PC-3 (cell line): ENCODE data around the gene MRPL11. TPM values are rescaled to one million over a fixed set of nuclear protein-coding genes. Genes with fewer than 3 reads are reported as not detected.

Experiments used
- ATAC-seq: fragments of 200-7000 bp; cut with Tn5 transposase; 2 replicates; pipeline ENCODE4 v1.9.1; 2020; ENCODE audit warnings: mild to moderate bottlenecking, moderate library complexity
- BruUV-seq: library from RNA; stranded (reverse); fragments of 400-500 nt; replicated peaks from 2 replicates; lab custom pipeline; 2021; lab: Mats Ljungman, UMichigan
- CTCF ChIA-PET: fragments of 300-600 bp; sonication (Branson Sonifier 250); formaldehyde crosslinking; loops from one replicate; lab custom pipeline; 2022; ENCODE audit warnings: antibody characterized with exemption; lab: Charles Lee
- POLR2A ChIA-PET: fragments of 300-600 bp; sonication (Branson Sonifier 250); formaldehyde crosslinking; loops from one replicate; lab custom pipeline; 2022; ENCODE audit warnings: antibody characterized with exemption; ENCODE audit not compliant: unreplicated experiment; lab: Charles Lee
- DNase-seq: peaks from one replicate; pipeline ENCODE4 v3.0.0-alpha.2; 2015
- H2AFZ ChIP-seq: fragments of 300-600 bp; sonication (generic); 2 replicates; pipeline ENCODE4 v1.6.0; 2016; ENCODE audit warnings: antibody characterized with exemption, low read length
- H3F3A ChIP-seq: fragments of 300-600 bp; sonication (generic); one replicate; pipeline ENCODE4 v1.6.0; 2017; ENCODE audit warnings: antibody characterized with exemption, low read length, control low read depth, mild to moderate bottlenecking; ENCODE audit not compliant: unreplicated experiment
- H3K27ac ChIP-seq: fragments of 300-600 bp; sonication (generic); 2 replicates; pipeline ENCODE4 v1.5.1; 2016; ENCODE audit warnings: mild to moderate bottlenecking, low read length
- H3K27me3 ChIP-seq: fragments of 300-600 bp; sonication (generic); 2 replicates; pipeline ENCODE4 v1.6.1; 2016; ENCODE audit warnings: low read length, mixed read lengths
- H3K36me3 ChIP-seq: fragments of 300-600 bp; sonication (generic); 2 replicates; pipeline ENCODE4 v1.6.1; 2016; ENCODE audit warnings: low read depth, mixed run types, low read length, mixed read lengths
- H3K4me1 ChIP-seq: fragments of 300-600 bp; sonication (generic); 2 replicates; pipeline ENCODE4 v1.5.1; 2016; ENCODE audit warnings: low read length; ENCODE audit not compliant: insufficient read depth
- H3K4me2 ChIP-seq: fragments of 300-600 bp; sonication (generic); 2 replicates; pipeline ENCODE4 v1.6.0; 2016; ENCODE audit warnings: low read length
- H3K4me3 ChIP-seq: fragments of 300-600 bp; sonication (generic); 2 replicates; pipeline ENCODE4 v1.5.1; 2016; ENCODE audit warnings: mild to moderate bottlenecking, low read length, mixed read lengths
- H3K79me2 ChIP-seq: fragments of 300-600 bp; sonication (generic); 2 replicates; pipeline ENCODE4 v1.6.1; 2017; ENCODE audit warnings: low read length, mixed read lengths
- H3K9ac ChIP-seq: fragments of 300-600 bp; sonication (generic); 2 replicates; pipeline ENCODE4 v1.6.0; 2016; ENCODE audit warnings: mild to moderate bottlenecking, low read length
- H3K9me2 ChIP-seq: fragments of 300-600 bp; sonication (generic); replicated peaks from 2 replicates; pipeline ENCODE4 v1.6.1; 2016; ENCODE audit warnings: mixed run types, low read length, mixed read lengths
- H3K9me3 ChIP-seq: fragments of 300-600 bp; sonication (generic); 2 replicates; pipeline ENCODE4 v1.6.1; 2016; ENCODE audit warnings: low read length, mixed read lengths
- H4K20me1 ChIP-seq: fragments of 300-600 bp; sonication (generic); 2 replicates; pipeline ENCODE4 v1.6.1; 2016; ENCODE audit warnings: low read length, mixed read lengths
- CTCF ChIP-seq: fragments of 300-600 bp; sonication (generic); conservative IDR thresholded peaks from 2 replicates; pipeline ENCODE4 v1.5.1; 2017; ENCODE audit warnings: antibody characterized with exemption, low read depth, mild to moderate bottlenecking, low read length
- EZH2 ChIP-seq: fragments of 300-600 bp; sonication (generic); IDR thresholded peaks from one replicate; pipeline ENCODE4 v1.6.1; 2017; ENCODE audit warnings: antibody characterized with exemption, mild to moderate bottlenecking, low read length; ENCODE audit not compliant: unreplicated experiment
- EZH2phosphoT487 ChIP-seq: fragments of 300-600 bp; sonication (generic); IDR thresholded peaks from 2 replicates; pipeline ENCODE4 v1.6.1; 2018; ENCODE audit warnings: mild to moderate bottlenecking, antibody characterized with exemption, low read length, borderline replicate concordance
- intact Hi-C: fragments of 100-400 bp; cut with micrococcal nuclease; formaldehyde crosslinking; loops from 2 replicates; pipeline ENCODE4 v1.9.0; 2023
- total RNA-seq: library from RNA; depleted of rRNA; stranded (reverse); fragments of >200 nt; gene quantifications from 2 replicates; pipeline ENCODE4 v1.2.3, GENCODE V29; 2014

The MRPL11 gene
- total RNA-seq, 1 experiment from 2014 or later = 321 TPM

- POLR2A ChIA-PET = no interaction called here
- no peak overlapping the region for H3K9ac ChIP-seq
- no peaks in the 10 kb centered on the region for H4K20me1 ChIP-seq
- no peaks in the 10 kb centered on the region; the same call in 1 of the 2 replicates for H3K4me1 ChIP-seq
- H3K27me3 ChIP-seq = peaks cover 84% of the 10 kb centered on the region
- H3K79me2 ChIP-seq = no peaks in the 10 kb centered on the region
- BruUV-seq = no TSS peak
- ATAC-seq = no peak
- no peak overlapping the region for H3K27ac ChIP-seq
- no peak overlapping the region for H2AFZ ChIP-seq
- H3K4me3 ChIP-seq = no peak overlapping the region
- CTCF ChIA-PET = interaction anchor here (0.9 kb wide), 1 partner anchor 271 kb away, joined by 6 read pairs; no protein-coding TSS in a partner anchor
- intact Hi-C loops = loop anchor here (1.0 to 2.0 kb wide), 4 partner anchors 23 to 271 kb away; partner anchors contain the start of gene MRPL11
- H3K4me2 ChIP-seq = no peak overlapping the region
- no peaks in the 10 kb centered on the region for H3K9me3 ChIP-seq
- no peaks in the 10 kb centered on the region for H3K9me2 ChIP-seq
- no peaks in the 10 kb centered on the region for H3F3A ChIP-seq
- no peaks in the 10 kb centered on the region for H3K36me3 ChIP-seq
- DNase-seq = no peak
- no peak for TF ChIP-seq CTCF
- TF ChIP-seq EZH2 = no peak
- TF ChIP-seq EZH2phosphoT487 = no peak
Measured at GRCh38 chr11:66407651-66408050, 31.0 kb downstream of the MRPL11 start.

- intact Hi-C loops = no loop called here
- TF ChIP-seq EZH2 (no peak), CTCF (no peak), EZH2phosphoT487 (no peak)
- no peak for ATAC-seq
Measured at GRCh38 chr11:66393954-66394353, 44.7 kb downstream of the MRPL11 start.

DNA sequence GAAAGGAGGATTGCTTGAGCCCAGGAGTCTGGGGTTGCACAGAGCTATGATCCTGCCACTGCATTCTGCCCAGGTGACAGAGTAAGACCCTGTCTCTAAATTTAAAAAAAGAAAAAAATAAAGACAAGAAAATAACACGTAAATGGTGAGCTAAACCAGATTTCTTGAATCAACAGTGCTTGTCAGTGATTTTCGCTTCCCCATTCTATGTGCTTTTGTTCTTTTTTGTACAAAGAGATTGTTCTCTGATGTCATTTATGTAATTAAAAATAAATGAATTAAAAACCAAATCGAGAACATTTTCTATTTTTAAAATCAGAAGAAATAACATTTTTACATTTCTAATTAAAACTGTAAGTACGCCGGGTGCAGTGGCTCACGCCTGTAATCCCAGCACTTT, 47.3 kb downstream of the MRPL11 start:
- CTCF ChIA-PET = interaction anchor here (0.6 kb wide), 1 partner anchor 10 kb away, joined by 4 read pairs; no protein-coding TSS in a partner anchor
- no TSS peak for BruUV-seq

More at GRCh38 chr11:66393954-66394353, 44.7 kb downstream of the MRPL11 start:
- Histone ChIP-seq H3K4me3 (no peak overlapping the region), H3K27ac (no peak overlapping the region), H3K79me2 (no peaks in the 10 kb centered on the region), H3K4me1 (no peaks in the 10 kb centered on the region), H3K9me3 (no peaks in the 10 kb centered on the region), H3F3A (no peaks in the 10 kb centered on the region), H3K27me3 (0 out of 2 replicates have a peak, but pooled peaks cover 9% of the 10 kb centered on the region), H3K9ac (no peak overlapping the region), H2AFZ (0 out of 2 replicates have a peak overlapping the region, but pooled peaks have one; percentile 32), H3K36me3 (no peaks in the 10 kb centered on the region), H3K4me2 (no peak overlapping the region), H3K9me2 (no peaks in the 10 kb centered on the region), H4K20me1 (no peaks in the 10 kb centered on the region)
- ChIA-PET POLR2A (no interaction called here), CTCF (no interaction called here)
- DNase-seq = no peak
- no TSS peak for BruUV-seq

More for the DNA sequence above, 47.3 kb downstream of the MRPL11 start:
- H4K20me1 ChIP-seq = no peaks in the 10 kb centered on the region
- DNase-seq (no peak), ATAC-seq (no peak)
- no peak overlapping the region for H3K9ac ChIP-seq
- POLR2A ChIA-PET = no interaction called here
- H3K36me3 ChIP-seq = no peaks in the 10 kb centered on the region
- H3F3A ChIP-seq = no peaks in the 10 kb centered on the region
- no peak for TF ChIP-seq EZH2phosphoT487
- TF ChIP-seq EZH2 = no peak
- no peak for TF ChIP-seq CTCF
- H3K4me2 ChIP-seq = no peak overlapping the region
- 0 out of 2 replicates have a peak, but pooled peaks cover 6% of the 10 kb centered on the region for H3K27me3 ChIP-seq
- no peak overlapping the region for H3K27ac ChIP-seq
- H3K9me2 ChIP-seq = no peaks in the 10 kb centered on the region
- no peak overlapping the region for H2AFZ ChIP-seq
- no peak overlapping the region for H3K4me3 ChIP-seq
- H3K79me2 ChIP-seq = no peaks in the 10 kb centered on the region
- H3K4me1 ChIP-seq = 0 out of 2 replicates have a peak, but pooled peaks cover 3% of the 10 kb centered on the region
- no peaks in the 10 kb centered on the region for H3K9me3 ChIP-seq
- intact Hi-C loops = no loop called here
